ENCODE results near the gene ADGRB2. TPM values are rescaled to one million over a fixed set of nuclear protein-coding genes. Genes with fewer than 3 reads are reported as not detected.
A peak's percentile ranks its signal among the peaks of the same experiment; 100 is the strongest.

Gene ADGRB2
- total RNA-seq, 1 experiment from 2014 or later: 2.9 TPM

- H3K4me3 Mint-ChIP-seq (ENCODE audit: low read depth, unreplicated experiment): no peak overlapping the region
- DNase-seq: no peak
- no peaks in the 10 kb centered on the region for H3K9me3 Mint-ChIP-seq (ENCODE audit: low read depth, unreplicated experiment)
- H3K36me3 Mint-ChIP-seq (ENCODE audit: insufficient read depth, unreplicated experiment): peaks cover 3% of the 10 kb centered on the region
- CTCF ChIA-PET: interaction anchor here (0.6 kb wide), 1 partner anchor 550 kb away, joined by 6 read pairs; no protein-coding TSS in a partner anchor
- no peak for TF ChIP-seq CTCF (IDR thresholded peaks at IDR 0.05; ENCODE audit: unreplicated experiment)
- H3K27ac Mint-ChIP-seq (ENCODE audit: unreplicated experiment): no peak overlapping the region
- H3K4me1 Mint-ChIP-seq (ENCODE audit: low read depth, unreplicated experiment): peaks cover 8% of the 10 kb centered on the region
- intact Hi-C loops (cut with micrococcal nuclease; ENCODE audit: unreplicated experiment): no loop called here
- peaks cover 78% of the 10 kb centered on the region for H3K27me3 Mint-ChIP-seq (ENCODE audit: unreplicated experiment)
- no TSS peak for BruUV-seq (replicated peaks)
Observed at GRCh38 chr1:31775210-31775999, 11.3 kb upstream of the ADGRB2 start.

- Mint-ChIP-seq H3K4me3 (ENCODE audit: low read depth, unreplicated experiment) (no peak overlapping the region), H3K4me1 (ENCODE audit: low read depth, unreplicated experiment) (peaks cover 8% of the 10 kb centered on the region), H3K36me3 (ENCODE audit: insufficient read depth, unreplicated experiment) (peaks cover 3% of the 10 kb centered on the region), H3K9me3 (ENCODE audit: low read depth, unreplicated experiment) (no peaks in the 10 kb centered on the region), H3K27ac (ENCODE audit: unreplicated experiment) (no peak overlapping the region), H3K27me3 (ENCODE audit: unreplicated experiment) (peaks cover 87% of the 10 kb centered on the region)
- DNase-seq: no peak
- CTCF ChIA-PET: no interaction called here
- no peak for TF ChIP-seq CTCF (IDR thresholded peaks at IDR 0.05; ENCODE audit: unreplicated experiment)
- BruUV-seq (replicated peaks): no TSS peak
- intact Hi-C loops (cut with micrococcal nuclease; ENCODE audit: unreplicated experiment): no loop called here
Observed at GRCh38 chr1:31774495-31774894, 10.4 kb upstream of the ADGRB2 start.

- no peak for DNase-seq
- Mint-ChIP-seq H3K27ac (ENCODE audit: unreplicated experiment) (no peak overlapping the region), H3K4me1 (ENCODE audit: low read depth, unreplicated experiment) (peaks cover 8% of the 10 kb centered on the region), H3K9me3 (ENCODE audit: low read depth, unreplicated experiment) (no peaks in the 10 kb centered on the region), H3K36me3 (ENCODE audit: insufficient read depth, unreplicated experiment) (peaks cover 3% of the 10 kb centered on the region), H3K4me3 (ENCODE audit: low read depth, unreplicated experiment) (no peak overlapping the region), H3K27me3 (ENCODE audit: unreplicated experiment) (peaks cover 94% of the 10 kb centered on the region)
- no TSS peak for BruUV-seq (replicated peaks)
- CTCF ChIA-PET: no interaction called here
- no peak for TF ChIP-seq CTCF (IDR thresholded peaks at IDR 0.05; ENCODE audit: unreplicated experiment)
- intact Hi-C loops (cut with micrococcal nuclease; ENCODE audit: unreplicated experiment): no loop called here
Observed at GRCh38 chr1:31773861-31774260, 9.7 kb upstream of the ADGRB2 start.

GRCh38 chr1:31772669-31773248, 8.6 kb upstream of the ADGRB2 start:
- peak overlapping the region; percentile 48 for H3K4me3 Mint-ChIP-seq (ENCODE audit: low read depth, unreplicated experiment)
- peaks cover 2% of the 10 kb centered on the region for H3K36me3 Mint-ChIP-seq (ENCODE audit: insufficient read depth, unreplicated experiment)
- no peak for DNase-seq
- H3K27me3 Mint-ChIP-seq (ENCODE audit: unreplicated experiment): peaks cover 100% of the 10 kb centered on the region
- peak overlapping the region; percentile 6 for H3K27ac Mint-ChIP-seq (ENCODE audit: unreplicated experiment)
- BruUV-seq (replicated peaks): no TSS peak
- no peak for TF ChIP-seq CTCF (IDR thresholded peaks at IDR 0.05; ENCODE audit: unreplicated experiment)
- H3K4me1 Mint-ChIP-seq (ENCODE audit: low read depth, unreplicated experiment): peaks cover 8% of the 10 kb centered on the region
- H3K9me3 Mint-ChIP-seq (ENCODE audit: low read depth, unreplicated experiment): no peaks in the 10 kb centered on the region
- CTCF ChIA-PET: no interaction called here
- intact Hi-C loops (cut with micrococcal nuclease; ENCODE audit: unreplicated experiment): no loop called here
